GM21717 (cell line): ENCODE measurements around the gene HECTD4.
"Not testable (repeated sequence)": the region's sequence is repeated elsewhere in the genome, so short reads cannot be mapped to it uniquely, and the experiment has no call there.

Experiments used
- ATAC-seq: cut with Tn5 transposase; IDR thresholded peaks from one replicate; pipeline ENCODE4 v1.9.1; 2021; ENCODE audit warnings: mild to moderate bottlenecking, moderate library complexity; ENCODE audit not compliant: unreplicated experiment

HECTD4 gene

GRCh38 chr12:112381883-112382796 is at the start of gene HECTD4:
TSS of gene HECTD4 (minus strand) at chr12:112382431. CDS start at chr12:112382128, 303 bp downstream.
- ATAC-seq, result peak; percentile 91

DNA sequence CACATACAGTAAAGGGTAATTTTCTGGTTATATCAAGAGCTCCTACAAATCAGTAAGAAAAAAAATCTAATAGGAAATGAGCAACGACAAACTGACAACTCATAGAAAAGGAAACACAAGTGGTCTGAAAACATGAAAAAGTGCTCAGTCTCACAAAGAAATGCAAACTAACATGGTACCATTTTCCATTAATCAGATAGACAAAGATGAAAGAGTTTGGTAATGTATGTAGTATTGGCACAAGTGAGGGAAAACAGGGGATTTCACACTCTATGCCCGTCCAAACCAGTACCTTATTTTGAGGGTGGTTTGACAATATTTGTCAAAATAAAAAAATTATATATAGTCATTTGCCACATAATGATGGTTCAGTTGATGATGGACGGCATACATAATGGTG is 49.7 kb upstream of the HECTD4 start:
- ATAC-seq, result no peak

GRCh38 chr12:112430929-112431328 is 48.7 kb upstream of the HECTD4 start:
- ATAC-seq, result no peak

- ATAC-seq, result no peak
Measured at GRCh38 chr12:112427760-112428159, 45.5 kb upstream of the HECTD4 start.

GRCh38 chr12:112425582-112426382 is 43.6 kb upstream of the HECTD4 start:
- ATAC-seq, result no peak

- ATAC-seq, result no peak
Measured at GRCh38 chr12:112424126-112424525, 41.9 kb upstream of the HECTD4 start.

GRCh38 chr12:112422531-112422930 is 40.3 kb upstream of the HECTD4 start:
- ATAC-seq, result no peak

DNA sequence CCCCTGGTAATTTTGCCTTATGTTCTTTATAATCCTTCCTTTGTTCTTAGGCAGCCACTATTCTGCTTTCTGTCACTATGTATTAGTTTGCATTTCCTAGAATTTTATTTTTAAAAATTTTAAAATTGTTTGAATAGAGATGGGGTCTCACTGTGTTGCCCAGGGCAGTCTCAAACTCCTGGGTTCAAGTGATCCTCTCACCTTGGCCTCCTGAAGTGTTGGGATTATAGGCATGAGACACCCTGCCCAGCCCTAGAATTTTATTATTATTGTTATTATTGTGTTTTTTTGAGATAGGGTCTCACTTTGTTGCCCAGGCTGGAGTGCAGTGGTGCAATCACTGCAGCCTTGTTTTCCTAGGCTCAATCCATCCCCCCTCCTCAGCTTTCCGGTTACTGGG is 39.1 kb upstream of the HECTD4 start:
- no peak for ATAC-seq

- no peak for ATAC-seq
Measured at GRCh38 chr12:112420740-112421139, 38.5 kb upstream of the HECTD4 start.

DNA sequence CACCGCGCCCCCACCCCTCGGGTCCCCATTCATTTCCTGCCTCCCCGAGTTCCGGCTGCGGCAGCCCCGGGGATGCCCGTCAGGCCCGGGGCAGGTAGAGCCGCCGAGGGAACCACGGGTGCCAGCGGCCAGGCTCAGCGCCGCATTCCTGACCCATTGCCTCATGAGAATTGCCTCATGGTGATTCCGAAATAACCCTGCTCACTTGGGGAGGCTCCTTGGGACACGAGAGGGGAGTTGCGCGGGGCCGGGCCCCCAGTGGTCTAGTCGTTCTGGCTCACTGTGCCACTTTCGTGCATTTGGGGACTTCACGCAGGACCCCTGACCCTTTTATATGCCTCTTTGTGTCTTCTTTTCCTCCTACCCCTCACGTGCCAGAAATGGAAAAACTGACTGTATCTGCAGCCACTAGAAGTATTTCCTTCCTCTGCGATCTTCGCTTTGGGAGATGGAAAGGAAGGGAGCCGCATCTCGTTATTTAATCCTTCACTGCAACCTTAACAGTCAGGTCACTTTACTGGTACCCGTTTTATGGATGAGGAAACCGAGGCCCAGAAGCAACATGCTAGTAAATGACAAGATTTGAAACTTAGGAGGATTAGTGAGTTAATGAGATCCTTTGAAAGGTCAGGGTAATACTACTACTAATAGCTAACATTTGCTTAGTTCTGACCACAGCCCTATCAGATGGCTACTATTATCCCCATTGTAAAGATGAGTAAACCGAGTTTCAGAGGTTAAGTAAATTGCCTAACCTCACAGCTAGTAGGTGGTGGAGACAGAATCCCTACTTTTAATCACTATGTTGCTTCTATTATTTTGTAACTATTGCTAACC is 37.3 kb upstream of the HECTD4 start:
- ATAC-seq, result peak; percentile 34

DNA sequence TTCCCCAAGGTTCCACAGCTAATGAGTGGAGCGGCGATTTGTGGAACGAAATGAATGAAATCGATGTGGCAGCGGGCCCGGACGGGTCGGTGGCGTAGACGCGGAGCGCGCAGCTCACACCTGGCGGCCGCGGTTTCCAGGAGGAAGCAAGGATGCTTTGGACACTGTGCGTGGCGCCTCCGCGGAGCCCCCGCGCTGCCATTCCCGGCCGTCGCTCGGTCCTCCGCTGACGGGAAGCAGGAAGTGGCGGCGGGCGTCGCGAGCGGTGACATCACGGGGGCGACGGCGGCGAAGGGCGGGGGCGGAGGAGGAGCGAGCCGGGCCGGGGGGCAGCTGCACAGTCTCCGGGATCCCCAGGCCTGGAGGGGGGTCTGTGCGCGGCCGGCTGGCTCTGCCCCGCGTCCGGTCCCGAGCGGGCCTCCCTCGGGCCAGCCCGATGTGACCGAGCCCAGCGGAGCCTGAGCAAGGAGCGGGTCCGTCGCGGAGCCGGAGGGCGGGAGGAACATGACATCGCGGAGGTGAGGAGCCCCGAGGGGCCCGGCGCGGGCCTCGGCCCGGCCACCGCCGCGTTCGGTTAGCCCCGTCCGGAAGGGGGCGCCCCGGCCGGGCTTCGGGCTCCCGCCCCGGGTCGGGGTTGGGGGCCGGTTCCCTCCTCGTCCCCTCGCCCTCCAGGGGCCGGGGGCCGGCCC is 36.5 kb upstream of the HECTD4 start, which contains the start of gene PTPN11:
PTPN11 (plus strand) TSS at position 340 of the 689 bp plus-strand sequence; CDS start at position 505, 165 bp downstream.
- ATAC-seq, result peak; percentile 69

DNA sequence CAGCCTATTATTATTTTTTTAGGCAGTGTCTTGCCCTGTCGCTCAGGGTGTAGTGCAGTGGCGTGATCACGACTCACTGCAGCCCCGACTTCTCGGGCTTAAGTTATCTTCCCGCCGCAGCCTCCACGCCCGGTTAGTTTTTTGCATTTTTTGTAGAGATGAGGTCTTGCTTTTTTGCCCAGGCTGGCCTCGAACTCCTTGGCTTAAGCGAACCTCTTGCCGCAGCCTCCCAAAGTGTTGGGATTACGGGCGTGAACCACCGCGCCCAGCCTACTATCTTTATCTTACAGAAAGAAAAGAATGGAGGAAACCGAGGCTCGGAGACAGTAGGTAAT is 36.0 kb upstream of the HECTD4 start:
- ATAC-seq, result peak; percentile 0

DNA sequence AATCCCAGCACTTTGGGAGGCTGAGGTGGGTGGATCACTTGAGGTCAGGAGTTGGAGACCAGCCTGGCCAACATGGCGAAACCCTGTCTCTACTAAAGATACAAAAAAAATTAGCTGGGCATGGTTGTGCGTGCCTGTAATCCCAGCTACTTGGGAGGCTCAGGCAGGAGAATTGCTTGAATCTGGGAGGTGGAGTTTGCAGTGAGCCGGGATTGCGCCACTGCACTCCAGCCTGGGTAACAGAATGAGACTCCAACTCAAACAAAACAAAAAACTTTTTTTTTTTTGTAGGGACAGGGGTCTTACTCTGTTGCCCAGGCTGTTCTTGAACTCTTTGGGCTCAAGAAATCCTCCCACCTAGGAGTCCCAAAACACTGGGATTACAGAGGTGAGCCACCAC is 33.2 kb upstream of the HECTD4 start:
- ATAC-seq, result not testable (repeated sequence)

DNA sequence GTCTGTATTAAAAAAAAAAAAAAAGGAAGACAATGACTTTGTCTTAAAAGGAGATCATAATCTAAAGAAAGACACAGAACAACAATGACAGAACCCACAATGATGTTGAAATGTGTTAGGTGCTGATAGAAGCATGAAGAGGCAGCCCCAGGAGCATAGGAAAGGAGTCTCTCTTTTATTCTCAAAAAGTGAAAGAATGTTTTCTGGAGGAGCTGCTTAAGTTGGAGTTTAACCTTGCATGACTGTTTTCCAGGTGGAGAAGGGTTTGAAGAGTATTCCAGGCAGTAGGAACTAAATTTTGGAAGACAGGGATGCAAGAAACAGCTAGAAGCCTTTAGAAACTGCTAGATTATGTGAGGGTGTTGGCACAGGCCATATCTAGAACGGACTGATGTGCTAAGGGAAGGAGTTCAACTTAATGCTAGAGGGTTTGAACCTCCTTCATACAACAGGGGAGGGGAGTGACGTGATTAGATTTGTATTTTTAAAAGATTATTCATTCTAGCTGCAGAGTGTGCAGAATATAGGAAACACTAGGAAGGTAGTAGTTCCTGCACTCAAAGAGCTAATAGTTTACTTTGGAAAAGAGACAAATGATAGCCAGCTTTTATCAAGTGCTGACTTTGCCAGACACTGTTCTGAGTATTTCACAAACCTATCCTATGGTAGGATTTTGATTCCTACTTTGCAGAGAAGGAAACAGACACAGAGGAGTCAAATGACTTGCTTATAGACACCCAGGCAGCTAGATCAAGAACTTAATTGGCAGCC is 31.8 kb upstream of the HECTD4 start:
- no peak for ATAC-seq

DNA sequence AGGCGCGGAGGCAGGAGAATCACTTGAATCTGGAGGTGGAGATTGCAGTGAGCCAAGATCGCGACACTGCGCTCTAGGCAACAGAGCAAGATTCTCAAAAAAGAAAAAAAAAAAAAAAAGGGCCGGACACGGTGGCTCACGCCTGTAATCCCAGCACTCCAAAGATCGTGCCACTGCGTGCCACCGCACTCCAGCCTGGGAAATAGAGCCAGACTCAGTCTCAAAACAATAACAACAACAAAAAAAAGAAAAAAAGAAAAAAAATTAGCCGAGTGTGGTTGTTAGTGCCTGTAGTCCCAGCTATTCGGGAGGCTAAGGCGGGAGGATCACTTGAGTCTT is 27.6 kb upstream of the HECTD4 start:
- no peak for ATAC-seq

DNA sequence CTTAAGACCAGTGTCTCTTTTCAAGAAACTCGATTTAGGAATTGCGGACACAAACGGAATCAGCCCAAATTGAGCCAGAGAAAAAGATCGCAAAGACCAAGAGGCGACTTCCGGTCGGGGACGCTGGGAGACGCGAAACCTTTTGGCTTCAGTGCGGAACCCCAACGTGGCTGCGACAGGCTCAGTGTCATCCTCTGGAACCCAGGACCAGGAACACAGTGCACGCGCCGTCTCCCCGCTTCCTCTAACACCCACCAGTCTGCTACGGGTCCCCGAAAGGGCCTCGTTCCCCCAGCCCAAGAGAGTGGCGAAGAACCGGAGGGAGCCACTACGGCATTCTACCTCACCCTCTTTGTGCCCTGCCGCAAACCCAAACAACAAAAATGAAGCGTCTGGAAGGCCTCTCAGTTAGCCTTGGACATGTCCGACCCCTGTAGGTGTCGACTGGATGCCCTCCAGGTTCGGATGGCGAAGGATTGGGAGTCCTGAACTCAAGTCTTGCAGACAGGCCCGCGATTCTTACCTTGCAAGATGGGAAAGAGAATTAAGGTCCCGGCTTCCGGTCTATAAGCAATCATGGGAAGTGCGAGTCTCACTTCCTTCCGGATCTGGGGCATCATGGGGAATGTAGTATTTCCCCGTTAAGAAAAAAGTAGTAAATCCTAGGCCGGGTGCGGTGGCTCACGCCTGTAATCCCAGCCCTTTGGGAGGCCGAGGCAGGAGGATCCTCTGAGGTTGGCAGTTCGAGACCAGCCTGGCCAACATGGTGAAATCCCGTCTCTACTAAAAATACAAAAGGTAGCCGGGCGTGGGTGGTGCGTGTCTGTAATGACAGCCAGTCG is 27.1 kb upstream of the HECTD4 start, which contains the start of gene RPL6:
RPL6 (minus strand) TSS at position 542 of the 842 bp plus-strand sequence. CDS start 949 bp downstream, outside the sequence.
- peak; percentile 67 for ATAC-seq

DNA sequence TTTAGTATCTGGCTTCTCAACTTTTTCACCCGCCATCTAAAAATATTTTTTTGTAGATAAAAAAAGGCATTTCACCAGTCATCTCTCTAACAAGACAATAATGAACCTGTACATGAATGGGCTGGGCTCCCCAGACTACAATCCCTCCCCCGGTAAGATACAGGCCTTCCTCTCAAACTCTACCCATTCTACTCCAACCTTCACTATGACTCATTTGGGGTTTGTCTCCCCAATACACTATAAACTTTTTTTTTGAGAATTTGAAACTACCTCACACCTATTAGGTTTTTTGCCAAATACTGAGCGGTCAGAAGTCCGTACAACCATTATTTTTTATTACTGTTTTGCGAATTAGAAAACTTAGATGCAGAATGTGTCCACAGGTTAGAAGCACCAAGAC is 26.4 kb upstream of the HECTD4 start:
- ATAC-seq, result no peak

GRCh38 chr12:112407683-112408082 is 25.5 kb upstream of the HECTD4 start:
- not testable (repeated sequence) for ATAC-seq
